Stomach (tissue), 9 donors: Measurements from ENCODE around the gene NEURL2. TPM values are rescaled to one million over a fixed set of nuclear protein-coding genes. Genes with fewer than 3 reads are reported as not detected.

ENCODE experiments used
- DNase-seq, 2 donors: peaks; one replicate each; pipeline versions ENCODE4 v3.0.0 to v3.0.0-alpha.2; 2013 to 2019
- H3K27ac ChIP-seq, 5 donors: fragments of 200-600 bp in 4 of 5; sonication (generic) in 4 of 5; one replicate each; pipeline ENCODE4 v1.5.1; 2013 to 2019; ENCODE audit warnings: mild to moderate bottlenecking in 1 of 5, moderate library complexity in 1 of 5
- H3K27me3 ChIP-seq, 3 donors: fragments of 200-600 bp; sonication (generic); one replicate each; pipeline ENCODE4 v1.5.1; 2017 to 2019; ENCODE audit warnings: mixed run types in 1 of 3
- H3K36me3 ChIP-seq, 4 donors: fragments of 200-600 bp; sonication (generic); 1 replicate in 3 of 4; 2 replicates in 1 of 4; pipeline ENCODE4 v1.5.1; 2016 to 2019
- H3K4me1 ChIP-seq, 4 donors: fragments of 200-600 bp; sonication (generic); one replicate each; pipeline ENCODE4 v1.5.1; 2016 to 2019
- H3K4me3 ChIP-seq, 4 donors: fragments of 200-600 bp; sonication (generic) in 3 of 4; one replicate each; pipeline ENCODE4 v1.5.1; 2016 to 2019; ENCODE audit warnings: mild to moderate bottlenecking in 1 of 4
- H3K9me3 ChIP-seq, 4 donors: fragments of 200-600 bp; sonication (generic); one replicate each; pipeline ENCODE4 v1.5.1; 2016 to 2019
- CTCF ChIP-seq, 7 experiments: fragments of 450-650 bp in 4 of 7; fragments of 200-600 bp in 3 of 7; sonication (generic) in 3 of 7; IDR thresholded peaks; one replicate each; pipeline ENCODE4 v1.5.1; 2016 to 2019; ENCODE audit warnings: antibody characterized with exemption in 7 of 7, control low read depth in 2 of 7, mild to moderate bottlenecking in 1 of 7
- EP300 ChIP-seq: sonication (generic); formaldehyde crosslinking; IDR thresholded peaks from one replicate; pipeline ENCODE4 v1.6.1; 2017; ENCODE audit warnings: antibody characterized with exemption
- POLR2A ChIP-seq, 4 donors: fragments of 450-650 bp; IDR thresholded peaks; one replicate each; pipeline ENCODE4 v1.6.1; 2016; ENCODE audit warnings: antibody characterized with exemption in 4 of 4, control low read depth in 2 of 4, mild to moderate bottlenecking in 1 of 4, moderate library complexity in 1 of 4
- POLR2AphosphoS5 ChIP-seq, 3 donors: sonication (generic); formaldehyde crosslinking; IDR thresholded peaks; one replicate each; pipeline ENCODE4 v1.6.1; 2016; ENCODE audit warnings: antibody characterized with exemption in 3 of 3
- WGBS, 5 donors: extraction: QIAGEN DNeasy Blood & Tissue Kit in 3 of 5; methylation state at CpG; one replicate each; pipeline versions ENCODE4 v1.1.5 to v1.1.7; 2013 to 2018; 5-methylcytosine and 5-hydroxymethylcytosine counted together
- intact Hi-C: fragments of 100-400 bp; cut with DNase I; formaldehyde crosslinking; loops from one replicate; pipeline ENCODE4 v1.15.1; 2023; ENCODE audit warnings: low total_unique reads
- polyA plus RNA-seq, 3 donors: library from polyadenylated mRNA; stranded (reverse); fragments of 200-250 nt; gene quantifications; one replicate each; pipeline ENCODE4 v1.2.3, GENCODE V29; 2013
- total RNA-seq, 5 donors: library from RNA; depleted of rRNA; stranded (reverse); fragments of >200 nt; gene quantifications; one replicate each; pipeline versions ENCODE4 v1.1.0 to v1.2.3, GENCODE V29; 2014 to 2016
- donor health status: healthy with polysubstance abuse.
- donor health status: Bipolar disorder and iron deficiency.
- donor health status: healthy.

Gene NEURL2
- total and polyA plus RNA-seq, 8 donors = 3.3 to 29.9 (median 3.9) TPM; not detected in 1

- H3K4me3 ChIP-seq = peak overlapping the region; percentile 65 to 92 (median 74)
- peak overlapping the region in 4 of 5 donors; percentile 83 to 88 (median 87) for H3K27ac ChIP-seq
- intact Hi-C loops = no loop called here
- peaks cover 41 to 66% (median 57%) of the 10 kb centered on the region in 4 donors for H3K36me3 ChIP-seq
- no peaks in the 10 kb centered on the region for H3K9me3 ChIP-seq
- H3K4me1 ChIP-seq = peaks cover 15 to 50% (median 42%) of the 10 kb centered on the region in 4 donors
- no peaks in the 10 kb centered on the region for H3K27me3 ChIP-seq
- TF ChIP-seq EP300 (no peak), CTCF (IDR thresholded peaks at IDR 0.05) (no peak), POLR2A (IDR thresholded peaks at IDR 0.05) (no peak), POLR2AphosphoS5 (IDR thresholded peaks at IDR 0.05) (no peak)
- DNase-seq = peak; percentile 28 to 41
- 73 to 85% (median 78%) methylated on average over 9 of the region's 9 CpGs for WGBS, 5 donors
Measured at GRCh38 chr20:45892049-45892825, 1.2 kb upstream of the NEURL2 start.

- TF ChIP-seq POLR2A (IDR thresholded peaks at IDR 0.05) = no peak
- TF ChIP-seq EP300 = no peak
- peak in 5 of 7 experiments; percentile 37 to 65 (median 55) for TF ChIP-seq CTCF (IDR thresholded peaks at IDR 0.05)
- peak in 2 of 3 donors; percentile 65 to 70 for TF ChIP-seq POLR2AphosphoS5 (IDR thresholded peaks at IDR 0.05)
- peak overlapping the region; percentile 83 to 88 (median 87) for H3K27ac ChIP-seq
- intact Hi-C loops = no loop called here
- 1 to 5% (median 2%) methylated on average over 31 to 79 of the region's 79 CpGs for WGBS, 5 donors
- DNase-seq = peak; percentile 83 to 94
- H3K9me3 ChIP-seq = no peaks in the 10 kb centered on the region
- peaks cover 31 to 66% (median 55%) of the 10 kb centered on the region in 4 donors for H3K36me3 ChIP-seq
- H3K27me3 ChIP-seq = no peaks in the 10 kb centered on the region
- peak overlapping the region; percentile 65 to 92 (median 74) for H3K4me3 ChIP-seq
- peaks cover 15 to 50% (median 44%) of the 10 kb centered on the region in 4 donors for H3K4me1 ChIP-seq
Measured at GRCh38 chr20:45890077-45890984, 677 bp downstream of the NEURL2 start.

- Histone ChIP-seq H3K9me3 (no peaks in the 10 kb centered on the region), H3K27ac (no peak overlapping the region), H3K4me1 (peaks cover 21 to 63% (median 51%) of the 10 kb centered on the region in 4 donors), H3K4me3 (no peak overlapping the region), H3K27me3 (no peaks in the 10 kb centered on the region), H3K36me3 (peaks cover 15 to 64% (median 52%) of the 10 kb centered on the region in 4 donors)
- no peak for DNase-seq
- intact Hi-C loops = no loop called here
- 50 to 92% (median 91%) methylated on average over 1 to 3 of the region's 3 CpGs for WGBS, 5 donors
- TF ChIP-seq POLR2AphosphoS5 (IDR thresholded peaks at IDR 0.05) (no peak), CTCF (IDR thresholded peaks at IDR 0.05) (no peak), EP300 (no peak), POLR2A (IDR thresholded peaks at IDR 0.05) (no peak)
Measured at GRCh38 chr20:45888681-45889080, 2.3 kb downstream of the NEURL2 start.

- WGBS, 5 donors = 87 to 93% (median 90%) methylated on average over 8 of the region's 8 CpGs
- Histone ChIP-seq H3K27me3 (no peaks in the 10 kb centered on the region), H3K4me1 (peaks cover 19 to 64% (median 45%) of the 10 kb centered on the region in 4 donors), H3K27ac (no peak within 1 kb of the TSS), H3K36me3 (peaks cover 13 to 64% (median 53%) of the 10 kb centered on the region in 4 donors), H3K9me3 (no peaks in the 10 kb centered on the region), H3K4me3 (no peak within 1 kb of the TSS)
- TF ChIP-seq POLR2A (IDR thresholded peaks at IDR 0.05) = no peak
- no peak for TF ChIP-seq POLR2AphosphoS5 (IDR thresholded peaks at IDR 0.05)
- no peak for TF ChIP-seq CTCF (IDR thresholded peaks at IDR 0.05)
- no peak for TF ChIP-seq EP300
- intact Hi-C loops = no loop called here
- DNase-seq = no peak
Measured at GRCh38 chr20:45887346-45887715, 3.7 kb downstream of the NEURL2 start, which contains the start of gene SPATA25. SPATA25 (minus strand) TSS chr20:45887622; CDS start chr20:45887590, 32 bp downstream.
